ENCODE data around the gene PLCD3.

PLCD3 gene

DNA sequence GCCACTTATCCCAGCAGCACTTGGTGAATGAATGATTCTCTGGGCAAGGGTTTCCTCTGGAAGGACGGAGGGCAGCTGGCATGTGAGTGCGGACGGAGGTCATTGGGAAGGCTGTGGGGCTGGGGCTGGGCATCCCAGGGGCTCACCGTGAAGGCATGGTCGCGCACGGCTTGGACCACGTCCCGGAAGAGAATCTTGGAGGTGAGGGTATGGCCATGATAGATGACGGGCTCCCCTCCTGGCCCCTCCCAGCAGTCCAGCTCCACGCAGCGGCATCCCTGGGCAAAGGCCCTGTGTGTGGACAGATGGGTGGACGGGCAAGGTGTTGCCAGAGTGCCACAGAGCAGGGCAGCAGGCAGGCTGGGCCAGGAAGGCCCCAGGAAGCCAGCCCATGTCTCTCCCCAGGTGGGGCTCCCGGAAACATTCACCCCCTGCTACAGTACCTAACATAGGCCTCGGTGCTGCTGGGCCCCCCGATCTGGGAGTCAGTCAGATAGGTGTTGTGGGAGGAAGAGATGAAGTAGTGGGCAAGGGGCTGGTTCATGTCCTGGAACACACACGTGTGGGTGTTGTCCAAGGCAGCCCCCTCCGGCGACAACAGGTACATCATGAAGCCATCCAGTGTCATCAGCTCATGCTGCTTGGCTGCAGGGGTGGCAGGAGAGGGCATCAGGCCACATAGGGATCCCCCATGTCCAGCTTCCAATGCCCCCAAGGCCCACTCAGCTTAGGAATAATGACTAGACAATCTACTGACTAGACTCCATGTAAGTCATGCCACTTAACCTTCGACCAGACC is 14.3 kb downstream of the PLCD3 start:
- no peak for DNase-seq (ENCODE audit: low spot score)

DNA sequence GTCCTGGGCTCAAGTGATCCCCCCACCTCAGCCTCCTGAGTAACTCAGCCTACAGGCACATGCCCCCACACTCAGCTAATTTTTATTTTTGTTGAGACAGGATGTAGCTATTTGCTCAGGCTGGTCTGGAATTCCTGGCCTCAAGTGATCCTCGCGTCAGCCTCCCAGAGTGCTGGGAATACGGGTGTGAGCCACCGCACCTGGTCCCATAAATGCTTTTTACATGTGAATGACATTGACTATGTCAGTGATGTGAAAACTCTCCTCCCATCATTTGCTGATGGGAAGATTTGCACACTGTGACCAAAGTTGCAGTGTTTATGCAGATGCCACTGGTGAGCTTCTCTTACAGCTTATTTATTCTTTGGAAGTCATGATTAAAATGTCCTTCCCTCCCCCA is 15.0 kb downstream of the PLCD3 start:
- no peak for DNase-seq (ENCODE audit: low spot score)

DNA sequence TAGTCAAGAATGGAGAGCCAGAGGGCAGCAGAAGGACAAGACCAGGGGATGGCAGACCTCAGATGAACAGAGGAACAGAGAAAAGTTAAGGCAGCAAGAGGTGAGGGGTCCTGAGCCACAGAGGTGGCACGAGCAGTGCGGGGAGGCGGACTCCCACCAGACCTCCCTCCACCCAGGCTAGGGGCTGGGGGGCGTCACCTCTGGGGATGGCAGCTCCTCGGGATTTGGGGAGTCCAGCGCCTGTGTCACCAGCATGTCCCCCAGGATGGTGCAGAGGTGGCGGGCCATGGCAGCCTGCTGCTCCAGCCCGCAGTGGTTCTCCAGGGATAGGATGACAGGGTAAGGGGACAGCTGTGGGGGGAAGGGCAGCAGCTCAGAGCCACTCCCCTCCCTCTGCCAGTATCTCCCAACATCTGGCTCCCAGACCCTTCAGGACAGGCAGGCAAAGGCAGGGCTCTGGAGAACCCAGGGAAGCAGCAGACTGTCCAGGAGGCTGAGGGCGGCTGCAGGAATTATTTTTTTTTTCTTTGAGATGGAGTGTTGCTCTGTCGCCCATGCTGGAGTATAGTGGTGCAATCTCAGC is 15.8 kb downstream of the PLCD3 start:
- peak; percentile 55 for DNase-seq (ENCODE audit: low spot score)

GRCh38 chr17:45115871-45116270 is 16.4 kb downstream of the PLCD3 start:
- no peak for DNase-seq (ENCODE audit: low spot score)

GRCh38 chr17:45115015-45115625 is 17.2 kb downstream of the PLCD3 start:
- DNase-seq (ENCODE audit: low spot score) = no peak

DNA sequence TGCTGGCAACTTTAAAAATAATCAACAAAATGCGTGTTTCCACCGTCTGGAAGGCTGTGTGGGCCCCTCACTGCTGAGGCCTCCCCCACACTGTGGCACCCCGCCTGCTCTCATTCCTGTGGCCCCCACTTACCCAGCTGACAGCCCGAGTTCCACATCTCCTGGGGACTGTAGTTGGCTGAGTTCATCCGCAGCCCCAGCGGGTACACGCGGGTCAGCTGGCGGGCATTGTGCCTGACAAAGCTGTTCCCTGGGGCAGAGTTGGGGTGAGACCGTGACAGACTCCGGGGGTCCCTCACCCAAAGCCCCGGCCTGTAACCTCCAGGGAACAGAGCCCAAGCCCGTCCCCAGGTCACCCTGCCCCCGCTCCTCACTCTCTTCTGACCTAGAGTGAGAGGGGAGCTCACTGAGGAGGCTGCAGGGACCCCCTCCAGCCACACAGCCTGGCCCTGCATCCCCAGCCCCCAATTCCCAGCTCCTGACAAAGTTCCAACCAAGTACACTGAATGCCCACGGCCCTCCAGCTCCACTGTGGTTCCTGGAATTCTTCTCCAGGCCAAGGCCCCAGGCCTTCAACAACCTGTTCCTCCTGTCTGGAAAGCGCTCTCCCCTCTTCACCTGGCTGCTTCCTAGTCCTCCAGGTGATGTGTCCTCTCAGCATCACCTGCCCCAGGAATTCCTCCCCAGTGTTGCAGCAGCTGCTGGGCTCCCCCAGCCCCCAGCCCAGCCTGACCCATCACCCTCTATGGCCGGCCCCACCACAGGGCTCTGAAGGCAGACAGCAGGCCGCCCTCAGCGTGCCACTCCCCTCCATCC is 18.0 kb downstream of the PLCD3 start:
- no peak for DNase-seq (ENCODE audit: low spot score)

- no peak for DNase-seq (ENCODE audit: low spot score)
These were observed 18.9 kb downstream of the PLCD3 start for GRCh38 chr17:45113424-45113754.

GRCh38 chr17:45112559-45113423 is 19.5 kb downstream of the PLCD3 start:
- DNase-seq (ENCODE audit: low spot score) = no peak

GRCh38 chr17:45111850-45112249 is 20.5 kb downstream of the PLCD3 start:
- DNase-seq (ENCODE audit: low spot score) = no peak

- DNase-seq (ENCODE audit: low spot score) = no peak
These were observed 21.4 kb downstream of the PLCD3 start for GRCh38 chr17:45110676-45111611.

- DNase-seq (ENCODE audit: low spot score) = no peak
These were observed 23.5 kb downstream of the PLCD3 start for GRCh38 chr17:45108595-45109521.

DNA sequence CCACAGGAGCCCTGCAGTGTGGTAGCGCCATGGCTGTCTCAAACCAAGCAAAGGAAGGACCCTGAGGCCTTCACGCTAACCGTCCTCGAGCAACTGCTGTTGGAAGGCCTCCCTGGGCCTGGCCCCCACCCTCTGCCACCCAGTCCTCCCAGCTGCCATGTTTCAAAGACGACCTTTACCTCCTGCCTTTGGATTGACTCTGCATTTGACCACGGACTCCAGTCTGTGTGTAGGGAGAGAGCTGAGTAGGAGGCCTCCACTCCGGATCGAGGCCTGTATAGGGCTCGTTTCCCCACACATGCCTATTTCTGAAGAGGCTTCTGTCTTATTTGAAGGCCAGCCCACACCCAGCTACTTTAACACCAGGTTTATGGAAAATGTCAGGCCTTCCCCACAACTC is 24.3 kb downstream of the PLCD3 start:
- DNase-seq (ENCODE audit: low spot score) = no peak

- no peak for DNase-seq (ENCODE audit: low spot score)
These were observed 24.9 kb downstream of the PLCD3 start for GRCh38 chr17:45107293-45108010.

GRCh38 chr17:45106582-45106981 is 25.7 kb downstream of the PLCD3 start:
- DNase-seq (ENCODE audit: low spot score) = no peak

GRCh38 chr17:45106096-45106495 is 26.2 kb downstream of the PLCD3 start:
- no peak for DNase-seq (ENCODE audit: low spot score)

GRCh38 chr17:45104907-45105624 is 27.2 kb downstream of the PLCD3 start:
- DNase-seq (ENCODE audit: low spot score) = no peak

DNA sequence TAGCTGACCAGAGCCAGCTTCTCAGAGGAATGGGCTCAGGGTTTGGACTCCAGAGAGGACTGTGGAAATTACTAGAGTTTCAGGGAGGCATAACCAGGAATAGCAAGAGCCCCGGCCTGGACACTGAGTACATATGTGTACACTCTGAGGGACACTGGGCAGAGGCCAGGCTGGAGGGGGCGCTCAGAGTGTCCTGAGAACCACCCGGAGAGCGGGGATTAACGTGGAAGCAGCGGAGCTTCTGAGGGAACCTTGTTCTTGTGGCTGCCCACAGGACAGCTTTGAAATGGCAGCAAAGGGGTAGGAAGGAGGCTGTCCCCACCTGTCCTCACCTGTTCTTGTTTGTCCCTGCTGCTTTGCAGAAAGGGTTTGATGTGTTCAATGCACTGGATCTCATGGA is 27.8 kb downstream of the PLCD3 start:
- no peak for DNase-seq (ENCODE audit: low spot score)

DNA sequence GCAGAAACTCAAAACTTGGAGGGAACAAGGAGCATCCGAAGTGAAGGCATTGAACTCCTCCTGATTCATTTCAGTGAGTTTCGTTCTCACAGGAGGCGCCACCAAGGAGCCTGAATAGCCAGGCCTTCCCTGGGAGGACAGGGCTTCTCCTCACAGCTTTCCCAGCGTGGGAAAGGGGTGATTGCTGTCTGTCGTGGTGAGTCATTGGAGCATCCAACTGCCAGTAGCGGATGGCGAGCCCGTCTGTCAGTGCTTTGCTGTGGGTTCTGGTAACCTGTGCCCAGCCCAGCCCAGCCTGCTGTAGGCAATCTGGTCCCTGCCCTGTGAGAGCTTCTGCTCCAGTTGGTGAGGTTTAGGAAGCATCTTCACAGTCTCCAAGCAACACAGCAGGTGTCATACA is 28.3 kb downstream of the PLCD3 start:
- DNase-seq (ENCODE audit: low spot score) = no peak

Data from ecto neural progenitor cell (in vitro differentiated cells).